ENCODE data around the gene CELF1.

DNA sequence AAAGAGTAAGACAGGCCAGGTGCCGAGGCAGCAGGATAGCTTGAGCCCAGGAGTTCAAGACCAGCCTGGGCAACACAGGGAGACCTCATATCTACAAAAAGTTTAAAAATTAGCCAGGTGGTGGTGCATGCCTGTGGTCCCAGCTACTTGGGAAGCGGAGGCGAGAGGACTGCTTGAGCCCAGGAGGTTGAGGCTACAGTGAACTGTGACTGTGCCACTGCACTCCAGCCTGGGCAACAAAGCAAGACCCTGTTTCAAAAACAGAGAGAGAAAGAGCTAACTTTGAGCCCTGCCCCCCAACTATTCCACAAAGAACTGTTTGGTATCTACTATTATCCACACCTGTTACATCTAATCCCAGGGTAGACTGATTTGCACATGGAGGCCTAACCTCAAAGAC, 54.8 kb downstream of the CELF1 start:
- TF ChIP-seq, protein P1, sequence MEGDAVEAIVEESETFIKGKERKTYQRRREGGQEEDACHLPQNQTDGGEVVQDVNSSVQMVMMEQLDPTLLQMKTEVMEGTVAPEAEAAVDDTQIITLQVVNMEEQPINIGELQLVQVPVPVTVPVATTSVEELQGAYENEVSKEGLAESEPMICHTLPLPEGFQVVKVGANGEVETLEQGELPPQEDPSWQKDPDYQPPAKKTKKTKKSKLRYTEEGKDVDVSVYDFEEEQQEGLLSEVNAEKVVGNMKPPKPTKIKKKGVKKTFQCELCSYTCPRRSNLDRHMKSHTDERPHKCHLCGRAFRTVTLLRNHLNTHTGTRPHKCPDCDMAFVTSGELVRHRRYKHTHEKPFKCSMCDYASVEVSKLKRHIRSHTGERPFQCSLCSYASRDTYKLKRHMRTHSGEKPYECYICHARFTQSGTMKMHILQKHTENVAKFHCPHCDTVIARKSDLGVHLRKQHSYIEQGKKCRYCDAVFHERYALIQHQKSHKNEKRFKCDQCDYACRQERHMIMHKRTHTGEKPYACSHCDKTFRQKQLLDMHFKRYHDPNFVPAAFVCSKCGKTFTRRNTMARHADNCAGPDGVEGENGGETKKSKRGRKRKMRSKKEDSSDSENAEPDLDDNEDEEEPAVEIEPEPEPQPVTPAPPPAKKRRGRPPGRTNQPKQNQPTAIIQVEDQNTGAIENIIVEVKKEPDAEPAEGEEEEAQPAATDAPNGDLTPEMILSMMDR (IDR thresholded peaks at IDR 0.05) = no peak
- no peak for TF ChIP-seq POLR2A (IDR thresholded peaks at IDR 0.05)

Data from thyroid gland (tissue), 4 donors.